Activated CD4-positive, alpha-beta T cell treated with anti-CD3 and anti-CD28 coated beads, Interleukin-2, amount 50 U/mL, for 16 hours (primary cell): ENCODE data around the gene GLI2.

ENCODE experiments used
- DNase-seq: peaks from one replicate; pipeline ENCODE4 v3.0.0-alpha.2; 2020

Gene GLI2

GRCh38 chr2:120715941-120716340 lies 19.7 kb upstream of the GLI2 start:
- no peak for DNase-seq

GRCh38 chr2:120716641-120717585 lies 18.8 kb upstream of the GLI2 start:
- DNase-seq: no peak

GRCh38 chr2:120719491-120719890 lies 16.2 kb upstream of the GLI2 start:
- DNase-seq: no peak

DNA sequence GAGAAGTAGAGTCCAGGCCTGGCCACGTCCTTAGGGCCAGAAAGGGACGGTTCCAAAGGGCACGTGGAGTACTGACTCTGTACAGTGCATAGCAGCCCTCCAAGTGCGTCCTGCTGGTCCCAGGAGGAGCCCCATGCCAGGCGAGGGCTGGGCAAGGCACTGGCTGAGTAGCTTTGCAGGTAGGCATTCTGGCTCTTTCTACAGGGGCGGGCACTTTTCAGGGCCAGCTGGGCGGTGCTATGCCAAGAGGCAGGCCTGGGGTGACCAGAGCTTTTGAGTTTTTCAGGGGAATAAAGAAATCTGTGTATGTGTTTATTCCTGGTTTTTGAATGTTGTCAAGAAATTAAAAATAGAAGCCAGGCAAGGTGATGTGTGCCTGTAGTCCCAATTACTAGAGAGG lies 15.4 kb upstream of the GLI2 start:
- DNase-seq: no peak

- no peak for DNase-seq
Measured at GRCh38 chr2:120720746-120721375, 14.8 kb upstream of the GLI2 start.

- DNase-seq: no peak
Measured at GRCh38 chr2:120722246-120722567, 13.5 kb upstream of the GLI2 start.

- DNase-seq: no peak
Measured at GRCh38 chr2:120722568-120723421, 12.9 kb upstream of the GLI2 start.

DNA sequence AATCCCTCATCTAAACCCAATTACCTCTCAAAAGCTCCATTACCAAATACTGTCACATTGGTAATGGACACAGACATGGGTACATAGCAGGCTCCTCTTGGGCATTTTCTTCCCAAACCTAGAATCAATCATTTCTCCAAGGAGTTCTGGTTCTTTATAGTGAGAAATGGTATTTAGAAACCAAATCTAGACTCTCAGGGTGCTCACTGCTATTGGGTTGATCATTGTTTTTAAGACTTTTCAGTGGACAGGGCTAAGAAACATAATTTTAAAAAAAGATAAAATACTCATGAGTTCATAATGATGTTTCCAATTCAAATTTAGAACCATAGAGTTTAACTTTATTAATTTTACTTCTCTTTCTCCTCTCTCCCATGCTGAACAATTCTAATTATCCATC lies 9.4 kb upstream of the GLI2 start:
- no peak for DNase-seq

GRCh38 chr2:120729406-120730399 lies 6.0 kb upstream of the GLI2 start:
- no peak for DNase-seq

- DNase-seq: no peak
Measured at GRCh38 chr2:120731175-120731574, 4.5 kb upstream of the GLI2 start.

DNA sequence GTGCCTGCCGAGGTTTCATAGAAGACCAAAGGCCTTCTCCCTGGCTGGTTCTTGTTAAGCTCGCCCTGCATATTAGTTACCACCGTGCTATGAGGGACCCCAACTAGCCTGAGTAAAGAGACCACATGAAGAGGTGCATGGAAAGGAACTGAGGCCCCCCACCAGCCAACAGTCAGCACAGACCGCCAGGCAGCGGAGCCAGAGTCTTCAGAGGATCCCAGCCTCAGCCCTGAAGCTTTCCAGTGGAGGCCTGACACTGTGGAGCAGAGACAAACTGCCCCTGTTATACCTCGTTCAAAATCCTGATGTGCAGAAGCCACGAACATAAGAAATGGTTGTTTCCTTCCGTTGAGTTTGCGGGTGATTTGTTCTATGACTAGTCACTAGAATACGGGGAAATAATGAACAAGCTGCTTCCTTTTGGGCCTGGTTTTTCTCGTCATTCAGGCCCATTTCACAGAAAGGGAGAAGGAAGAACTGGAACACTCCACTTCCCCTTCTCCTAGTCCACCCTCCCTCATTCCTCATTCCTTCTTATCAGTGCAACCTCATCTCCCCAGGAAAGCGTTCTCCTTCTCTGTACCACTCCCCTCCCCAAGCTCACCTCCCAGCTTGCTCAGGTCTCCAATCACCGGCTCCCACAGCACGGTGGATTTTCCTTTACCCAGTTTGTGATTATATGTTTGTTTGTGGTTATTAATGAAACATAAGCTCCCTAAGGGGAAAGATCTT lies 3.0 kb upstream of the GLI2 start:
- peak; percentile 18 for DNase-seq

DNA sequence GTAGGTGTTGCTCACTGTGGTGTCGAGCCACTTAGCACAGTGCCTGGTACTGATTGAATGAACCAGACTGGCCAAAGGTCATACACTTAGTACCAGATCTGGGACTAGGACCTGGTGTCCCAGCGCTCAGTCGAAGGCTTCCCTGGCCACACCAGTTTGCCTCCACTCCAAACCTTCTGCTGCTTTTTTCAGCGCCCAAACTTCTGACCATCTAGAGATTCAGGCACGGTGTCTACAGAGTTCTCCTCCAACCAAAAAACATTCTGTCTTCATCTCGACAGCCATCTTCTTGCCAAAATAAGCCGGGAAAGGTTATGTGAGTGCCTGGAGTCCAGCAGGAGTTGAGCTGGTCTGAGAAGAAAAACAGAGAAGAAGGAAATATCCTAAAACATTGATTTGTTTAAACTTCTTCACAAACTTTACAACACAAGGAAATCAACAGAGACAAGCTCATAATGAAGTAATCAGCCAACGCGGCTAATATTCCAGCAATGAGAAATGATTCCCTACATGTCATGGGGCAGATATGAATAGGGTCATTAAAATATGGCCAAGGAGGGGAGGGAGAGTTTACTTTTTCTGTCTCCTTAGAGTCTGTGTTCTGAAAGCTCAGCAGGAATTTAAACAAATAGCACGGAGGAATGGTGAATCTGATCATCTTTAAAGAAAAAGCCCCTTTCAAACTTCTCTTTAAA lies 2.3 kb upstream of the GLI2 start:
- DNase-seq: no peak

DNA sequence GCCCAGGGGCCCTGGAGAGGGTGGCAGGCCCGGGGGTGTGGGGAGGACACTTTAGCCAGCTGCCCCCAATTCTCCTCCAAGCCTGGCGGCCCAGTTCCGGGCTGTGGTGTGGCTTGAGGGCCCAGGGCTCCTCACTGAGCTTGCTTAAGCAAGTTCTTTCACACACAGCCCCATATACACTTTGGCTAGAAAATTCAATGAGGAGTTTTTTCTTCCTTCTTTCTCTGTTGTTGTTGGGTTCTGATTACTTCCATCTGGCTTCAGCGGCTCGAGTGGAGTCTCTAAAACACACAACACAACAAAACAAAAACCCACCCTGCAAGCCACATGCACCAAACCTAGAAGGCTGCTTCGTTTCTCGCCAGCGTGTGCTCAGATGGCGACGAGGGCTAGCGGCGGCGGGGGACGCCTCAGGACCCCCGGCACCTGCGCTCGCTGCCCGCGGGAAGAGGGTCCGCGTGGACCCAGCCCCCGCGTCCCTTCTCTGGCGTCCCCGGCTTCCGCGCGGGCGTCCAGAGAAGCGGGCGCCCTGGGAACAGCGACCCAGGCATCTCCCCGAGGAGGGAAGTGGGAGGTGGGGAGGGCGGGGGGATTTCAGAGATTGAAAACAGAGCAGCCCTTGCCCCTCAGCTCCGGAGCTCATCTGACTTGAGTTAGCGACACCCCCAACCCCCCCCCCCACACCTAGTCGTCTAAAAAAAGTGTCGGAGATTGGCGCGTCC lies 577 bp upstream of the GLI2 start:
- no peak for DNase-seq

DNA sequence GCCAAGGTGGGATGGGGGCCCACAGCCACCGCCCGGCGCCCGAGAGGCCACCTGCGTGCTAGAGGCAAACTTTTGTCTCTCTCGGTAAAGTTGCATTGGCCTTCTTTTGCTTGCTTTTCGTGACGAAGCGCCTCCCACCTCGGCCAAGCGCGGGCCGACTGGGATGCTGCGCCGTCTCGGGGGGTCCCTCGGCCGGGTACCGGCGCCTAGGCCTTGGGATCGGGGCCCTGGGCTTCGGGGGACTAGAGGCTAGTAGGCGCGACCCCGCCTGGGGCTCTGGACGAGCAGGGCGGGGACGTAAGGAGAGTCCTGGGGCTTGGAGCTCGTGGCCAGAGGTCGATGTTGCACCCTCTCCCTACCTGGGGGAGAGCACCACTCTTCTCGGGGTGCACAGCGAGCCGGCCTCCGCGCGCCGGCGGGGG lies 545 bp downstream of the GLI2 start:
- no peak for DNase-seq

- no peak for DNase-seq
Measured at GRCh38 chr2:120736624-120737339, 1.1 kb downstream of the GLI2 start.

GRCh38 chr2:120737340-120738101 lies 1.9 kb downstream of the GLI2 start:
- DNase-seq: no peak

DNA sequence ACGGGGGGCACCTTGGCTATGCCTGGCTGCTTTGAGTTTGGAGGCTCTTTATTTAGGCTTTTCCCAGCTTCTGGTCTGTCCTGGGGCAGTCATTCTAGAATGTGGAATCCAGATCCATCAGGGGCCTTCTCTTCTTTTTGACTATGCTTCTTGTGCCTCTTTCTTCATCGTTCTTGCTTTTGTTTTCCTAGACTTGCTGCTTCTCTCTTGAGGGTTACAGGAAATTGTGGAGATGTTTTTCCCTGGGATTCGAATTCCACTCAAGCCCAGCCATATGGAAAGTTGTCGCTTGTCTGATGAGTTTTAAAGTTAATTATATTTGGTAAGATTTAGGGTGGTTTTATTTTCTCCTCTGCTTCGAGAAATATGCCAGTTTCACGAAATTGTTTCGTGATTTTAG lies 2.4 kb downstream of the GLI2 start:
- DNase-seq: no peak

- no peak for DNase-seq
Measured at GRCh38 chr2:120738786-120739437, 3.2 kb downstream of the GLI2 start.
